NB4 (cell line): ENCODE data around the gene TRIM68.

Experiments used
- MAX ChIP-seq: IDR thresholded peaks from 2 replicates; pipeline ENCODE4 v1.6.1; 2011; ENCODE audit warnings: low read depth, low read length
- POLR2A ChIP-seq: IDR thresholded peaks from 2 replicates; pipeline ENCODE4 v1.6.1; 2011; ENCODE audit warnings: mild to moderate bottlenecking; ENCODE audit not compliant: insufficient read length; ENCODE audit errors: extremely low read depth
- TF ChIP-seq, protein P1 (sequence below): IDR thresholded peaks from one replicate; pipeline ENCODE4 v1.5.1; 2012; ENCODE audit warnings: low read depth, low read length

- TF ChIP-seq, protein P1, sequence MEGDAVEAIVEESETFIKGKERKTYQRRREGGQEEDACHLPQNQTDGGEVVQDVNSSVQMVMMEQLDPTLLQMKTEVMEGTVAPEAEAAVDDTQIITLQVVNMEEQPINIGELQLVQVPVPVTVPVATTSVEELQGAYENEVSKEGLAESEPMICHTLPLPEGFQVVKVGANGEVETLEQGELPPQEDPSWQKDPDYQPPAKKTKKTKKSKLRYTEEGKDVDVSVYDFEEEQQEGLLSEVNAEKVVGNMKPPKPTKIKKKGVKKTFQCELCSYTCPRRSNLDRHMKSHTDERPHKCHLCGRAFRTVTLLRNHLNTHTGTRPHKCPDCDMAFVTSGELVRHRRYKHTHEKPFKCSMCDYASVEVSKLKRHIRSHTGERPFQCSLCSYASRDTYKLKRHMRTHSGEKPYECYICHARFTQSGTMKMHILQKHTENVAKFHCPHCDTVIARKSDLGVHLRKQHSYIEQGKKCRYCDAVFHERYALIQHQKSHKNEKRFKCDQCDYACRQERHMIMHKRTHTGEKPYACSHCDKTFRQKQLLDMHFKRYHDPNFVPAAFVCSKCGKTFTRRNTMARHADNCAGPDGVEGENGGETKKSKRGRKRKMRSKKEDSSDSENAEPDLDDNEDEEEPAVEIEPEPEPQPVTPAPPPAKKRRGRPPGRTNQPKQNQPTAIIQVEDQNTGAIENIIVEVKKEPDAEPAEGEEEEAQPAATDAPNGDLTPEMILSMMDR, result no peak
- no peak for TF ChIP-seq POLR2A
- no peak for TF ChIP-seq MAX
Measured at GRCh38 chr11:4644233-4644632, 36.2 kb upstream of the TRIM68 start.
